DMS114 treated with DMSO at 0.1 percent for 48 hours (cell line): ENCODE measurements around the gene NNAT.

Experiments
- DNase-seq: peaks from one replicate; lab custom pipeline; 2025; ENCODE audit not compliant: unreplicated experiment; lab: John Stamatoyannopoulos, UW

Gene NNAT

DNA sequence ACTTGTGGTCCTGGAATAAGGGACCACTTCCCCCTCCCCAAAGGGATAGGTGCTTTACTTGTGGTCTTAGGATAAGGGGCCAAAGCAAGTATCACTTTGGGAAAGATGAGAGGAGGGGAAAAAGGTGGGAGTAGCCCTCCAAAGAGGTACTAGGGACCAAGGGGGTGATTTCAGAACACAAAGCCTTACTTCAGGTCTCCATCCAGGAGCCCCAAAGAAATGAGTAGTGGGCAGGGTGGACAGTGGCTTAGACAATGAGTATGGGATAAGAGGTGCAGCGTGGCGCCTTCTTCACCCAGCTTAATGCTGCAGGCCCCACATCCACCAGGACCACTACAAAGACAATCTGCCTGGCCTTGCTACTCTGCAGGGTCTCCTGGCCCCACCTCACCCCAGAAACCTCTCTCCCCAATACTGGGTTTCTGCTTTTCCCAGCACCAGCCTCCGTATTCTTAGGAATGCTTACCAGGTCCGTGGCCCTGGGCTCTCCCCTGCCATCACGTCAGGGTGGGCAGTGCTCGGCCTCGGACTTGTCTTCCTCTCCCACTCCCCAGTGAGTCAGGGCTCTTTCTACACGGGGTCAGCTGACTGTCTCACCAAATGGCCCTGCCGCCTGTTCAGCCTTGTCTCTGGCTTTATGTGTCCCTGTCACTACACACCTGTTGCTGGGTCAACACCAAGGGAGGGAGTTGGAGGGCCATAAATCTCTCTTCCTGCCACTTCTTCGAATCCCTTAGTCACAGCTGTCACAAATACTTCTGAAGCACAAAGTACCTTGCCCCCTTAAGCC is 3.1 kb downstream of the NNAT start:
- no peak for DNase-seq

GRCh38 chr20:37524859-37525708 is 4.0 kb downstream of the NNAT start:
- no peak for DNase-seq

DNA sequence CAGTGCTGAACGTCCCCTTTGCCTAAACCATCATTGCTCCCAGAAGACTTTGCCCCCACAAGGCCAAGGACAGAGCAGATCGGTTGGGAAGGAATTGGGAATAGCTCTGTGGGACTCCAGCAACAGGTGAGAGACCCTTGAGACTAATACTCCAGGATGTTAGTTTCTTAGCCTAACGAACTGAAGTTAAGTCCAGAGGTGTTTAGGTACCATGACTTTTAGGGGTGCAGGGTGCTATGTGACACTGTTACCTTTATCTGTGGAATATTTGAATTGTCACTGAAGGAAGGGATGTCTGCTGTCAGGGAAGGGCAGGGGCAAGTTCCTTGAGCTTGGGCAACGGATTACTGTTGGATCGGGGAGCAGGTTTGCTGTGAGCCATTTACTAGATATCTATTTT is 4.8 kb downstream of the NNAT start:
- DNase-seq, result no peak

DNA sequence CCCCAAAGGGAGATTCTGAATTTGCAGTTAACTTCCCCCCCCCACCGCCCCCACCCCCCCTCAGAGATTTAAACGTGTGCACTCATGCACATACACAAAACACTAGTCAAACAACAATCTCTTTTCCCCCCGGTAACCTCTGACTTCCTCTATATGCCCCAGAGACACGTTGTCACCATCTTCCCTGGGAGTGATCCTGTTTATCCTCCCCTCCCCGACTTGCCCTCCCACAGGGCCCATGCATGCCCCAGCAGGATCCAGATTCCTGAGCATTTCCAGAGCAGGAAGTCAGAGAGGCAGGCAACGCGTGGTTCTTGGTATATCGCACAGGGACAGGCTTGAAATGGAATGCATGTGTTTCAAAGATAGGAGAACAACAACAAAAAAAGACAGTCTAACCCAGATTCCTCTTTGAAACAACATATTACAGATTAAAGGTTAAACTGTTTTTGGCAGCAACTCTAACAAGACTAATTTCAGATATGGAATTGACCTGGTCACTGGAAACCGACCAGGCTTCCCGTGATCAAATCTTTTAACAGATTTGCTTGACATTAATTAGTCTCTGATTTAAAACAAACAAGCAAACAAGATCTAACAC is 5.3 kb downstream of the NNAT start:
- no peak for DNase-seq

- DNase-seq, result no peak
Measured at GRCh38 chr20:37526839-37527637, 6.0 kb downstream of the NNAT start.

DNA sequence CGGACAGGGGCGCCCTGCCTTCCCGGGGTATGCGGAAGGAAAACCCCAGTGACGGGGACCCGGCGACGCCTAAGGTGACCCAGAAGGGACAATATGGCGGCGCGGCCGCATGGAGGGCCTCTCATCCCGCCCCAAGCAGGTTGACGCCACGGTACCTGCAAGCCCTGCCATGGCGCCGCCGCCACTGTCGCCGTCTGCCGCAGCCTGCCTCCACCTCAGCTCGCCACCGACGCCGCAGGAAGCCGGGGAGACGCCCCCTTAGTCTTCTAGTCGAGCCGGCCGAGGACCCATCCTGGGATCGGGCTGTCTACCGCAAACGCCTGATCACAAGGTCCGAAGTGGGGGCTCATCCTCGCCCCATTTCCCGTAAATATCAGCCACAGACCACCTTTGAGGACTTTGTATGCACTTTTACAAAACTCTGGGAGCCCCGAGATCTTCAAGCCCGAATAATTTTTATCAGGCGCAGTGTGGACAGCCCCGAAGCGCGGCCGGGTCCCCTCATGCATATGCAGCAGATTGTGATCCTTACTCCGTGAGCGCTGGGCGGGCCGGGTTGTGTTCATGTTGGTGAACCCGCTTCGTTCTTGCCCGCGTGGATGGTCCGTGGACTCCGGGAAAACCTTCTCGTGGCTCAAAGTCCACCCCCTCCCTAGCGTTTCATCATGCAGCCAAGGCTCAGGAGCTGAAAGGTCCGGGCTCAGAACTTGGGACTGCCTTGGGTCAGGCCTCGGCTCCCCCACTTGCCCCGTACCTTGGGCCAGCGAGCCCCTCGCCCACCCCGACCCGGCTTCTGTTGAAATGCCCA is 6.8 kb downstream of the NNAT start, which contains the start of gene BLCAP:
Gene BLCAP (minus strand): TSS at position 239 of the 808 bp plus-strand sequence. CDS start 8,702 bp downstream, outside the sequence.
- peak; percentile 70 for DNase-seq

DNA sequence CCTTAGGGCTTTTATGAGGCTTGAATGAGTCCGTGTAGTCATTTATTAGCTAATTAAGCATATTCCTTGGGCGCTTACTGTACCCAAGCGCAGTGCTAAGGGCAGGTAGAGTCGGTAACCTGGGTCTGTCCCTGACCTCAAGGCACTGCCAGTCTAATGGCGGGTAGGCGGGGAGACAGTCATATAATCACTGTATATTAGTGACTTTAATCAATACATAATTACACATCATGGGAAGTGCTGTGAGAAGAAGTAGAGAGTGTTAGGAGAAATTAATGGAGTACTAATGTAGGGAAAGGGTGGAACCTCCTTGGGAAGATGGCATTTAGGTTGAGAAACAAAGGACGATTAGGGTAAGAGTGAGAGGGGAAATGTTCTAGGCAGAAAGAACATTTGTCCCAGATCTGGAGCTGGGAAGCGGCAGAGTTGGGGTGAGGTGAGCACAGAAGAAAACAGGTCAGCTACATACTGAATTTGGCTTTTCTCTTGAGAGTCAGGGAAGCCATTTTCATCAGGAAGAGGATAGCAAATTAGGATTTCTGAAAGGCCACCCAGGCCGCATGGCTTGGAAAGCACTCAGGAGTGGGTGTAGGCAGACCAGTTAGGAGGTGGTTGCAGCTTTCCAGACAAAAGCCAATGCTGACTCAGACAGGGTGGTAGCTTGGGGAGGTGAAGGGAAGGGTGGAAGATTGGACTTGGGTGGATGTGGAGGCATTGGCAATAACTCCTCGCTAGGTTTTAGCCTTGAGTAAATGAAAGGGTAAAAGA is 7.6 kb downstream of the NNAT start:
- DNase-seq, result no peak

GRCh38 chr20:37529214-37529967 is 8.3 kb downstream of the NNAT start:
- no peak for DNase-seq

GRCh38 chr20:37529968-37530600 is 9.0 kb downstream of the NNAT start:
- DNase-seq, result no peak

GRCh38 chr20:37530696-37531095 is 9.6 kb downstream of the NNAT start:
- no peak for DNase-seq

GRCh38 chr20:37531856-37532255 is 10.8 kb downstream of the NNAT start:
- DNase-seq, result no peak

DNA sequence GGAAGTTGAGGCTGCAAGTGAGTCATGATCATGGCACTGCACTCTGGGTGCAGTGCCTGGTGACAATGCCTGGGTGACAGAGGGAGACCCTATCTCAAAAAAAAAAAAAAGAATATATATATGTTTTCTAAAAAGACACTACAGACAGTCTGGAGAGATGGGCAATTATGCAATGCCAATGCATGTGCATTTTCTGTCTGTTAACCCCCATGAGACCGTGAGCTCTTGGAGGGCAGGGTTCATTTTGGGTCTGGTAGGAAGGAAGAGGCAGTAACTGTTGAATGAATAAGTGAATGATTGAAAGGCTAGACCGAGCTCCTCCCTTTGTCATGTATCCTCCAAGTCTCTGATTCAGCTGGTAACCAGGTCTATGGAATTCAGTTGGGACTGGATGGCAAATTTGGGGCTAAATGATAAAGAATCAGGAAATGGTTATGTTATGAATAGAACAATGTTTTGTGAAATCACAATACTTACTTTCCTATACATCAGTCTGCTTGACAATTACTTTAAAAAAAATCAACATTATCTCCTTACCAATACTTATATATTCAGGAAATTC is 12.2 kb downstream of the NNAT start:
- no peak for DNase-seq

GRCh38 chr20:37534401-37535157 is 13.5 kb downstream of the NNAT start:
- peak; percentile 66 for DNase-seq

- no peak for DNase-seq
Measured at GRCh38 chr20:37535443-37536132, 14.5 kb downstream of the NNAT start.

DNA sequence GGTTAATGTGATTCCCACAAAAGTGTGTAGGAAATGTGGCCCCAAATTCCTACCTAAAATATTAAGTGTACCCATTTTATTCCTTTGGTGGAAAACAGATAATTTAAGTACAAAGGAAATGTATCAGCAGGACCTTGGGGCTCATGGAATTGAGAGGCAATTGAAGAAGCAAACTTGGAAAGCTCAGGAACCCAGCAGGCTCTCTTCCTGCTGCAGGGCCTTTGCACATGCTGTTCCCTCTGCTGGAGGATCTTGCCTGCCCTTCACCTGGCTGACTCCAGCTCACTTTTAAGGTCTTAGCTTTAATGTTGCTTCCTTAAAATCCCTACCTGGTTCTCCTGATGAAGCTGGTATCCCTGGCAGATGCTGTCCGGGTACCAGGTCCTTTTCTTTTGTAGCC is 16.5 kb downstream of the NNAT start:
- no peak for DNase-seq

- no peak for DNase-seq
Measured at GRCh38 chr20:37538003-37538402, 17.0 kb downstream of the NNAT start.
